T-helper 9 cell (primary cell): ENCODE results near the gene SIK2.
A peak's percentile ranks its signal among the peaks of the same experiment; 100 is the strongest.

Experiments
- DNase-seq: peaks from one replicate; pipeline ENCODE4 v3.0.0-alpha.2; 2020
- total RNA-seq, 2 donors: gene quantifications; one replicate each; lab custom pipeline; 2026; lab: John Stamatoyannopoulos, UW

SIK2 gene
- total RNA-seq, result 28.2 to 47.5 reads per million in 2 donors

GRCh38 chr11:111601979-111602864, at the start of gene SIK2:
TSS of gene SIK2 (plus strand) at chr11:111602449. CDS start at chr11:111602564, 115 bp downstream.
- peak; percentile 83 for DNase-seq

GRCh38 chr11:111554532-111554931, 47.7 kb upstream of the SIK2 start:
- DNase-seq, result no peak

GRCh38 chr11:111555255-111555654, 47.0 kb upstream of the SIK2 start:
- DNase-seq, result no peak

- DNase-seq, result no peak
Observed at GRCh38 chr11:111557425-111558111, 44.7 kb upstream of the SIK2 start.

GRCh38 chr11:111559800-111560464, 42.3 kb upstream of the SIK2 start:
- DNase-seq, result no peak

GRCh38 chr11:111560800-111561199, 41.4 kb upstream of the SIK2 start:
- no peak for DNase-seq

- DNase-seq, result no peak
Observed at GRCh38 chr11:111561306-111561705, 40.9 kb upstream of the SIK2 start.

- no peak for DNase-seq
Observed at GRCh38 chr11:111561791-111562325, 40.4 kb upstream of the SIK2 start.

- no peak for DNase-seq
Observed at GRCh38 chr11:111562692-111563389, 39.4 kb upstream of the SIK2 start.

GRCh38 chr11:111565114-111565720, 37.0 kb upstream of the SIK2 start:
- peak; percentile 42 for DNase-seq

- DNase-seq, result no peak
Observed at GRCh38 chr11:111566324-111566723, 35.9 kb upstream of the SIK2 start.

GRCh38 chr11:111569476-111569875, 32.8 kb upstream of the SIK2 start:
- DNase-seq, result no peak

- no peak for DNase-seq
Observed at GRCh38 chr11:111570796-111571195, 31.5 kb upstream of the SIK2 start.

GRCh38 chr11:111571829-111572501, 30.3 kb upstream of the SIK2 start:
- no peak for DNase-seq

- no peak for DNase-seq
Observed at GRCh38 chr11:111572581-111572980, 29.7 kb upstream of the SIK2 start.

GRCh38 chr11:111573821-111574249, 28.4 kb upstream of the SIK2 start:
- no peak for DNase-seq

- DNase-seq, result no peak
Observed at GRCh38 chr11:111574373-111575225, 27.6 kb upstream of the SIK2 start.

- DNase-seq, result no peak
Observed at GRCh38 chr11:111575740-111576139, 26.5 kb upstream of the SIK2 start.

- DNase-seq, result no peak
Observed at GRCh38 chr11:111577821-111578220, 24.4 kb upstream of the SIK2 start.

GRCh38 chr11:111581341-111581740, 20.9 kb upstream of the SIK2 start:
- DNase-seq, result no peak
